OCI-LY3 (cell line): ENCODE measurements around the gene ADGRA3.

Source experiments
- H2AFZ ChIP-seq: fragments of 200-600, 300-600 bp; shearing (Covaris generic); 2 replicates; pipeline ENCODE4 v1.6.0; 2014; ENCODE audit warnings: antibody characterized with exemption, low read depth, low read length
- H3K27ac ChIP-seq: fragments of 200-600, 300-600 bp; sonication (generic); 2 replicates; pipeline ENCODE4 v1.5.1; 2014; ENCODE audit warnings: mild to moderate bottlenecking, low read length, moderate library complexity, mixed read lengths
- H3K27me3 ChIP-seq: fragments of 200-600, 300-600 bp; sonication (generic); 2 replicates; pipeline ENCODE4 v1.6.1; 2014; ENCODE audit warnings: low read depth, low read length, mixed read lengths
- H3K36me3 ChIP-seq: fragments of 200-600, 300-600 bp; sonication (generic); replicated peaks from 2 replicates; pipeline ENCODE3; 2014; ENCODE audit warnings: low read depth, low read length, mixed read lengths
- H3K4me1 ChIP-seq: fragments of 300-600, 200-600 bp; sonication (generic); 2 replicates; pipeline ENCODE4 v1.6.1; 2014; ENCODE audit warnings: low read length, mixed read lengths
- H3K4me2 ChIP-seq: fragments of 200-600, 300-600 bp; sonication (generic); 2 replicates; pipeline ENCODE4 v1.6.1; 2014; ENCODE audit warnings: low read length, mixed read lengths
- H3K4me3 ChIP-seq: fragments of 300-600, 200-600 bp; sonication (generic); 2 replicates; pipeline ENCODE4 v1.5.1; 2014; ENCODE audit warnings: antibody characterized with exemption, mild to moderate bottlenecking, low read length, moderate library complexity
- H3K79me2 ChIP-seq: fragments of 300-600, 200-600 bp; shearing (Covaris generic); 2 replicates; pipeline ENCODE4 v1.6.1; 2014; ENCODE audit warnings: mild to moderate bottlenecking, low read length, mixed read lengths
- H3K9ac ChIP-seq: fragments of 300-600, 200-600 bp; shearing (Covaris generic); 2 replicates; pipeline ENCODE4 v1.6.0; 2014; ENCODE audit warnings: mild to moderate bottlenecking, low read length, moderate library complexity
- H3K9me3 ChIP-seq: fragments of 200-600, 300-600 bp; shearing (Covaris generic); 2 replicates; pipeline ENCODE4 v1.6.1; 2014; ENCODE audit warnings: low read length, mixed read lengths; ENCODE audit not compliant: insufficient read depth
- H4K20me1 ChIP-seq: fragments of 200-600, 300-600 bp; sonication (generic); 2 replicates; pipeline ENCODE4 v1.6.1; 2016; ENCODE audit warnings: low read length, mixed read lengths; ENCODE audit not compliant: insufficient read depth
- EZH2phosphoT487 ChIP-seq: fragments of 200-600 bp; shearing (Covaris generic); IDR thresholded peaks from 2 replicates; pipeline ENCODE4 v1.6.1; 2018; ENCODE audit warnings: antibody characterized with exemption, mixed run types, low read depth
- TF ChIP-seq, protein P1 (sequence below): fragments of 200-600, 300-600 bp; sonication (generic); IDR thresholded peaks from 2 replicates; pipeline ENCODE4 v1.5.1; 2014; ENCODE audit warnings: antibody characterized with exemption, low read length, low read depth

The ADGRA3 gene

DNA sequence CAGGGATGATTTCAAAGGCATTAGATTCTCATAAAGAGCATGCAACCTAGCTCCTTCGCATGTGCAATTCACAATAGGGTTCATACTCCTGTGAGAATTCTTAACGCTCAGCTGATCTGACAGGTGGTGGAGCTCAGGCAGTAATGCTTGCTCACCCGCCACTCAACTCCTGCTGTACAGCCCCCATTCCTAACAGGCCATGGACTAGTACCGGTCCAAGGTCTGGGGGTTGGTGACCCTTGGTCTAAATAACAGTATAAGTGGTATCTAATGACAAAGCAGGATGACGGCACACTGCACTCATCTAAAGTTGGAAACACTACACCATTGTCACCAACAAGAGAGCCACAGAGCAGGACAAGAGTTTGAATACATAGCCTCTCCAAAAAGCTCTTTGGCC lies 28.5 kb downstream of the ADGRA3 start:
- H3K9ac ChIP-seq = no peak overlapping the region
- peaks cover 13% of the 10 kb centered on the region for H3K4me1 ChIP-seq
- H3K4me2 ChIP-seq = no peak overlapping the region
- H3K36me3 ChIP-seq = no peaks in the 10 kb centered on the region
- no peak for TF ChIP-seq EZH2phosphoT487
- TF ChIP-seq, protein P1, sequence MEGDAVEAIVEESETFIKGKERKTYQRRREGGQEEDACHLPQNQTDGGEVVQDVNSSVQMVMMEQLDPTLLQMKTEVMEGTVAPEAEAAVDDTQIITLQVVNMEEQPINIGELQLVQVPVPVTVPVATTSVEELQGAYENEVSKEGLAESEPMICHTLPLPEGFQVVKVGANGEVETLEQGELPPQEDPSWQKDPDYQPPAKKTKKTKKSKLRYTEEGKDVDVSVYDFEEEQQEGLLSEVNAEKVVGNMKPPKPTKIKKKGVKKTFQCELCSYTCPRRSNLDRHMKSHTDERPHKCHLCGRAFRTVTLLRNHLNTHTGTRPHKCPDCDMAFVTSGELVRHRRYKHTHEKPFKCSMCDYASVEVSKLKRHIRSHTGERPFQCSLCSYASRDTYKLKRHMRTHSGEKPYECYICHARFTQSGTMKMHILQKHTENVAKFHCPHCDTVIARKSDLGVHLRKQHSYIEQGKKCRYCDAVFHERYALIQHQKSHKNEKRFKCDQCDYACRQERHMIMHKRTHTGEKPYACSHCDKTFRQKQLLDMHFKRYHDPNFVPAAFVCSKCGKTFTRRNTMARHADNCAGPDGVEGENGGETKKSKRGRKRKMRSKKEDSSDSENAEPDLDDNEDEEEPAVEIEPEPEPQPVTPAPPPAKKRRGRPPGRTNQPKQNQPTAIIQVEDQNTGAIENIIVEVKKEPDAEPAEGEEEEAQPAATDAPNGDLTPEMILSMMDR = no peak
- H3K27ac ChIP-seq = no peak overlapping the region
- no peaks in the 10 kb centered on the region for H3K27me3 ChIP-seq
- peaks cover 16% of the 10 kb centered on the region for H3K79me2 ChIP-seq
- no peak overlapping the region for H3K4me3 ChIP-seq
- peaks cover 4% of the 10 kb centered on the region for H4K20me1 ChIP-seq
- H3K9me3 ChIP-seq = no peaks in the 10 kb centered on the region
- H2AFZ ChIP-seq = no peak overlapping the region

DNA sequence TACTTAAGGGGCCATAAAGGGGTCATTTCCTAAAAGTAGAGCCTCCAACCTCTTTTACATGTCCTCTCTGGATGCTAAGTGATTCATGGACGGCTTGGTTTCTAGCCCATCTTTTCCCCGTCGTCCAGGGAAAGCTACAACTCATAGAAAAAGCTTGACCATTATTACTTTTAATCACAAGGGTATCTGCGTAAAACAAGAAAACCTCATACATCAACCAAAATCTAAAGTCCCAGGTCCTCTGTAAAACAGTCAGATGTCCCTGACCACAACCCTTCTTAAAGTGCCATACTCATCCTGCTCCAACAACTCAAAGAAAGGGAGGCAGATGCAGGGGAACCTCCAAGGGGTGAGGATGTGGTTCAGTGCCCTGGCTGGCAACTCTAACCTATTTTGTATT lies 29.6 kb downstream of the ADGRA3 start:
- H3K9ac ChIP-seq = no peak overlapping the region
- H3K4me2 ChIP-seq = no peak overlapping the region
- no peaks in the 10 kb centered on the region for H3K36me3 ChIP-seq
- no peak overlapping the region for H3K4me3 ChIP-seq
- peaks cover 13% of the 10 kb centered on the region for H3K4me1 ChIP-seq
- no peaks in the 10 kb centered on the region for H3K9me3 ChIP-seq
- peaks cover 4% of the 10 kb centered on the region for H4K20me1 ChIP-seq
- H2AFZ ChIP-seq = no peak overlapping the region
- H3K27me3 ChIP-seq = no peaks in the 10 kb centered on the region
- no peak overlapping the region for H3K27ac ChIP-seq
- H3K79me2 ChIP-seq = peaks cover 16% of the 10 kb centered on the region
- TF ChIP-seq, protein P1 = no peak
- no peak for TF ChIP-seq EZH2phosphoT487

GRCh38 chr4:22485737-22486136 lies 30.1 kb downstream of the ADGRA3 start:
- TF ChIP-seq, protein P1 = no peak
- TF ChIP-seq EZH2phosphoT487 = no peak
- peaks cover 16% of the 10 kb centered on the region for H3K79me2 ChIP-seq
- H3K4me2 ChIP-seq = no peak overlapping the region
- no peak overlapping the region for H3K9ac ChIP-seq
- H3K36me3 ChIP-seq = no peaks in the 10 kb centered on the region
- H3K4me1 ChIP-seq = peaks cover 13% of the 10 kb centered on the region
- H3K4me3 ChIP-seq = no peak overlapping the region
- peaks cover 4% of the 10 kb centered on the region for H4K20me1 ChIP-seq
- H3K27me3 ChIP-seq = no peaks in the 10 kb centered on the region
- H2AFZ ChIP-seq = no peak overlapping the region
- H3K27ac ChIP-seq = no peak overlapping the region
- H3K9me3 ChIP-seq = no peaks in the 10 kb centered on the region

DNA sequence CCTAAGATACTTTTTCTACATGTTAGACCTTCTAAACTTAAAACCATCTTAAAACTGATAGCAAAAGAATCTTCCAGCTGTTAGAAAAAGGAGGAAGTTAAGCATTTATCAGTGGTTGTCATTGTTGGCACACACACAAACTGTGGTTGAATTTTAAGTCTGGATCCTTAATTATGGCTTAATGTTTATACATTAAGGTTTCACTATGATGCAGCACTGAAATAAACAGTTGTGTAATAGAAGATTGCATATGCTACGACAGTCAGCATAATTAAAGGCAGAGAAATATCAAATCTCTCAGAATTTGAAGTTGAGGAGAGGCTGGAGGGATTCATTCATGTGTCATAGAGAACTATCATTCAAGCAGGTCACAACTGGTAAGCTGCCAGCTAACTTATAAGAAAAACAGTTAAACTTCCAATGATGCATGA lies 32.3 kb downstream of the ADGRA3 start:
- Histone ChIP-seq H3K79me2 (peaks cover 12% of the 10 kb centered on the region), H3K36me3 (no peaks in the 10 kb centered on the region), H3K27ac (no peak overlapping the region), H3K4me2 (peak overlapping the region; percentile 32), H3K9ac (no peak overlapping the region), H3K9me3 (no peaks in the 10 kb centered on the region), H3K4me3 (no peak overlapping the region), H3K4me1 (peaks cover 13% of the 10 kb centered on the region), H4K20me1 (peaks cover 4% of the 10 kb centered on the region), H3K27me3 (no peaks in the 10 kb centered on the region), H2AFZ (no peak overlapping the region)
- TF ChIP-seq, protein P1 = no peak
- no peak for TF ChIP-seq EZH2phosphoT487
